Dedifferentiated amniotic fluid mesenchymal stem cell (primary cell): Measurements from ENCODE around the gene FMOD.
"Not testable (repeated sequence)": the region's sequence is repeated elsewhere in the genome, so short reads cannot be mapped to it uniquely, and the experiment has no call there.

Experiments
- DNase-seq: peaks from one replicate; pipeline ENCODE4 v3.0.0-alpha.2; 2016; ENCODE audit errors: extremely low spot score

FMOD gene

GRCh38 chr1:203326830-203327683 is 23.9 kb downstream of the FMOD start:
- peak; percentile 78 for DNase-seq

GRCh38 chr1:203325418-203326091 is 25.4 kb downstream of the FMOD start:
- DNase-seq, result no peak

GRCh38 chr1:203325026-203325417 is 25.9 kb downstream of the FMOD start:
- DNase-seq, result no peak

GRCh38 chr1:203324105-203325025 is 26.6 kb downstream of the FMOD start:
- DNase-seq, result no peak

- no peak for DNase-seq
Observed at GRCh38 chr1:203323587-203323986, 27.3 kb downstream of the FMOD start.

- DNase-seq, result no peak
Observed at GRCh38 chr1:203322500-203323179, 28.3 kb downstream of the FMOD start.

GRCh38 chr1:203321273-203322052 is 29.5 kb downstream of the FMOD start:
- DNase-seq, result no peak

GRCh38 chr1:203320591-203321272 is 30.2 kb downstream of the FMOD start:
- no peak for DNase-seq

GRCh38 chr1:203318229-203318517 is 32.7 kb downstream of the FMOD start:
- DNase-seq, result no peak

- no peak for DNase-seq
Observed at GRCh38 chr1:203317429-203318228, 33.3 kb downstream of the FMOD start.

GRCh38 chr1:203316626-203317093 is 34.3 kb downstream of the FMOD start:
- peak; percentile 71 for DNase-seq

GRCh38 chr1:203314025-203314759 is 36.7 kb downstream of the FMOD start:
- not testable (repeated sequence) for DNase-seq

GRCh38 chr1:203311368-203312301 is 39.3 kb downstream of the FMOD start:
- no peak for DNase-seq

- DNase-seq, result no peak
Observed at GRCh38 chr1:203308923-203309331, 42.0 kb downstream of the FMOD start.

- DNase-seq, result no peak
Observed at GRCh38 chr1:203308328-203308922, 42.5 kb downstream of the FMOD start.

- no peak for DNase-seq
Observed at GRCh38 chr1:203307641-203308126, 43.2 kb downstream of the FMOD start.

GRCh38 chr1:203306965-203307541 is 43.9 kb downstream of the FMOD start:
- no peak for DNase-seq
